Activated T-helper 1 cell treated with anti-CD3 and anti-CD28 coated beads, Interleukin-12 subunit alpha, Interleukin-12 subunit beta, Interleukin-2, Interleukin-4 antibody, amounts not matched to agents 30 ng/mL and 10 ng/mL and 1 ng/mL, durations not matched to agents 14 hours and 24 hours and 36 hours (primary cell): ENCODE data around the gene USP3. TPM values are rescaled to one million over a fixed set of nuclear protein-coding genes. Genes with fewer than 3 reads are reported as not detected.

Experiments used
- DNase-seq: peaks from one replicate; pipeline ENCODE4 v3.0.0; 2021; ENCODE audit warnings: low spot score
- H3K27ac Mint-ChIP-seq: one replicate; pipeline ENCODE4 v1.8.0; 2021; ENCODE audit warnings: mild to moderate bottlenecking, mixed read lengths
- H3K27me3 Mint-ChIP-seq: one replicate; pipeline ENCODE4 v1.8.0; 2022; ENCODE audit warnings: mild to moderate bottlenecking, moderate library complexity, mixed read lengths; ENCODE audit not compliant: insufficient read depth
- H3K36me3 Mint-ChIP-seq: one replicate; pipeline ENCODE4 v1.8.0; 2021; ENCODE audit warnings: low read depth, mixed read lengths
- H3K4me1 Mint-ChIP-seq: one replicate; pipeline ENCODE4 v1.8.0; 2021; ENCODE audit warnings: low read depth, mixed read lengths
- H3K4me3 Mint-ChIP-seq: one replicate; pipeline ENCODE4 v1.8.0; 2021; ENCODE audit warnings: mild to moderate bottlenecking, moderate library complexity, mixed read lengths
- H3K9me3 Mint-ChIP-seq: one replicate; pipeline ENCODE4 v1.8.0; 2021; ENCODE audit warnings: mixed read lengths
- intact Hi-C: fragments of 100-400 bp; cut with micrococcal nuclease; formaldehyde crosslinking; loops from one replicate; pipeline ENCODE4 v1.15.1; 2024
- total RNA-seq: library from RNA; stranded (reverse); gene quantifications from 2 replicates; pipeline ENCODE4 v1.2.3, GENCODE V29; 2022

Gene USP3
- total RNA-seq, result 46.9 and 58.9 TPM in 2 replicates

GRCh38 chr15:63504247-63504978 lies at the start of gene USP3:
Gene USP3, plus strand, starts transcription at chr15:63504593. Its CDS starts 147 bp downstream, at chr15:63504740.
- H3K4me3 Mint-ChIP-seq, result peak within 1 kb of the TSS; percentile 93
- intact Hi-C loops, result loop anchor here (1.0 to 10.0 kb wide), 8 partner anchors 25 to 960 kb away; partner anchors contain the start of genes CIAO2A, HERC1, RAB8B and ZNF609
- DNase-seq, result peak; percentile 91
- peaks cover 6% of the 10 kb centered on the region for H3K36me3 Mint-ChIP-seq
- no peaks in the 10 kb centered on the region for H3K27me3 Mint-ChIP-seq
- peak within 1 kb of the TSS; percentile 93 for H3K27ac Mint-ChIP-seq
- H3K4me1 Mint-ChIP-seq, result peaks cover 83% of the 10 kb centered on the region
- H3K9me3 Mint-ChIP-seq, result no peaks in the 10 kb centered on the region

- Mint-ChIP-seq H3K4me1 (peaks cover 13% of the 10 kb centered on the region), H3K4me3 (no peak overlapping the region), H3K36me3 (no peaks in the 10 kb centered on the region), H3K27me3 (peaks cover 9% of the 10 kb centered on the region), H3K9me3 (no peaks in the 10 kb centered on the region), H3K27ac (no peak overlapping the region)
- intact Hi-C loops, result no loop called here
- DNase-seq, result no peak
These were observed 48.1 kb upstream of the USP3 start for GRCh38 chr15:63456258-63456657.

GRCh38 chr15:63457379-63457778 lies 47.0 kb upstream of the USP3 start:
- H3K4me3 Mint-ChIP-seq, result no peak overlapping the region

DNA sequence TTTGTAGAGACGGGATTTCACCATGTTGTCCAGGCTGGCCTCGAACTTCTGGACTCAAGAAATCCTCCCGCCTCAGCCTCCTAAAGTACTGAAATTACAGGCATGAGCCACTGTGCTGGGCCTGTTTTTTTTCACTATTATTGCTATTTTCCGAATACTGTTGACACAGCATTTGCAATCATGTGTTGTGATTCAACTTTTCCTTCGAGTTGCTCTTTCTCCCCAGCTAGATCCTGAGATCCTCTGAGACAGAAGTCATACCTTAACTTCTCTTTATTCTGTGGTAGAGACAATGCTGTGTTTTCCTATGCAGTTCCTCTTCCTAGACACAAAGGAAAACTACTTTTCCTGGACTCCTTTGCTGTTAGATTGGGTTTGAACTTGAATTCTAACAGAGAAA lies 46.4 kb upstream of the USP3 start:
- H3K27ac Mint-ChIP-seq, result no peak overlapping the region
- no peak overlapping the region for H3K4me3 Mint-ChIP-seq
- no peak for DNase-seq
- H3K4me1 Mint-ChIP-seq, result peaks cover 11% of the 10 kb centered on the region
- no peaks in the 10 kb centered on the region for H3K36me3 Mint-ChIP-seq
- H3K9me3 Mint-ChIP-seq, result no peaks in the 10 kb centered on the region
- intact Hi-C loops, result no loop called here
- H3K27me3 Mint-ChIP-seq, result peaks cover 9% of the 10 kb centered on the region

More at GRCh38 chr15:63457379-63457778, 47.0 kb upstream of the USP3 start:
- Mint-ChIP-seq H3K9me3 (no peaks in the 10 kb centered on the region), H3K4me1 (peaks cover 17% of the 10 kb centered on the region), H3K27me3 (peaks cover 9% of the 10 kb centered on the region), H3K36me3 (no peaks in the 10 kb centered on the region), H3K27ac (no peak overlapping the region)
- DNase-seq, result no peak
- intact Hi-C loops, result no loop called here

DNA sequence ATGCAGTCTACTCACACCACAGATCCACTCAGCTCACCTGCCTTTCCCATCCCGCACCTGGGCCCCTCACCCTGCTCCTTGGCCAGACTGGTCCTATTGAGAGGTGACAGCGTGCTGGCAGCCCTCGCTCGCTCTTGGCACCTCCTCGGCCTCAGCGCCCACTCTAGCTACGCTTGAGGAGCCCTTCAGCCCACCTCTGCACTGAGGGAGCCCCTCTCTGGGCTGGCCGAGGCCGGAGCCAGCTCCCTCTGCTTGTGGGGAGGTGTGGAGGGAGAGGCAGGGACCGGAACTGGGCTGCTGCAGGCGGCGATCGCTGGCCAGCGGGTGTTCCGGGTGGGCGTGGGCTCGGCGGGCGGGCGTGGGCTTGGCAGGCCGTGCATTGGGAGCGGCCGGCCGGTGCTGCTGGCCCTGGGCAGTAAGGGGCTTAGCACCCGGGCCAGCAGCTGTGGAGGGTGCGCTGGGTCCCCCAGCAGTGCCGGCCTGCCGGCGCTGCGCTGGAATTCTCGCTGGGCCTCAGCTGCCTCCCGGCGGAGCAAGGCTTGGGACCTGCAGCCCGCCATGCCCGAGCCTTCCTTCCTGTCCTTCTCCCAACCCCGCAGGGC lies 45.5 kb upstream of the USP3 start:
- Mint-ChIP-seq H3K36me3 (no peaks in the 10 kb centered on the region), H3K4me1 (peaks cover 4% of the 10 kb centered on the region), H3K4me3 (no peak overlapping the region), H3K27me3 (peaks cover 12% of the 10 kb centered on the region), H3K27ac (no peak overlapping the region), H3K9me3 (no peaks in the 10 kb centered on the region)
- DNase-seq, result no peak
- intact Hi-C loops, result no loop called here

GRCh38 chr15:63460210-63461155 lies 43.9 kb upstream of the USP3 start:
- H3K4me3 Mint-ChIP-seq, result no peak overlapping the region
- H3K27ac Mint-ChIP-seq, result no peak overlapping the region
- no peaks in the 10 kb centered on the region for H3K9me3 Mint-ChIP-seq
- intact Hi-C loops, result loop anchor here (10.0 kb wide), 1 partner anchor 694 kb away; the partner anchor contains the start of gene SNX22
- no peaks in the 10 kb centered on the region for H3K36me3 Mint-ChIP-seq
- peaks cover 12% of the 10 kb centered on the region for H3K27me3 Mint-ChIP-seq
- peaks cover 4% of the 10 kb centered on the region for H3K4me1 Mint-ChIP-seq
- DNase-seq, result no peak

GRCh38 chr15:63461230-63461985 lies 43.0 kb upstream of the USP3 start:
- Mint-ChIP-seq H3K27ac (no peak overlapping the region), H3K27me3 (peaks cover 13% of the 10 kb centered on the region), H3K36me3 (no peaks in the 10 kb centered on the region), H3K9me3 (no peaks in the 10 kb centered on the region), H3K4me3 (no peak overlapping the region), H3K4me1 (peaks cover 5% of the 10 kb centered on the region)
- intact Hi-C loops, result loop anchor here (10.0 kb wide), 1 partner anchor 693 kb away; the partner anchor contains the start of gene SNX22
- no peak for DNase-seq

DNA sequence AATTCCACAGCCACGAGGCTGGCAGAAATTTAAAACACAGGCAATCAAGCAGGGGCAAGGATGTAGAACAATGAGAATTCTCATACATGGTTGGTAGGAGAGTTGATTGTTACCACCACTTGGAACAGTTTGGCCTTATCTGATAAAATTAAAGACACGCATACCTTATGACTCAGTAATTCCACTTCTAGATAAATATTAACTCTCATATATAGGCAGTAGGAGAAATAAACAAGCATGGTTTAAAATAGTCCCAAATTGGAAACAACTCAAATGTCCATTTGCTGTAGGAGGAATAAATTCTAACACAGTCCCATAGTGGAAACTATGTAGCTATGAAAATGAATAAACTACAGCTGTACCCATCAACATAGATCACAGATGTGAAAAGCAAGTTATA lies 42.3 kb upstream of the USP3 start:
- H3K4me1 Mint-ChIP-seq, result peaks cover 11% of the 10 kb centered on the region
- no peaks in the 10 kb centered on the region for H3K36me3 Mint-ChIP-seq
- H3K27ac Mint-ChIP-seq, result no peak overlapping the region
- H3K27me3 Mint-ChIP-seq, result peaks cover 14% of the 10 kb centered on the region
- no peak overlapping the region for H3K4me3 Mint-ChIP-seq
- intact Hi-C loops, result loop anchor here (10.0 kb wide), 1 partner anchor 693 kb away; the partner anchor contains the start of gene SNX22
- no peaks in the 10 kb centered on the region for H3K9me3 Mint-ChIP-seq
- DNase-seq, result no peak

- DNase-seq, result no peak
- intact Hi-C loops, result loop anchor here (10.0 kb wide), 1 partner anchor 692 kb away; the partner anchor contains the start of gene SNX22
- no peaks in the 10 kb centered on the region for H3K9me3 Mint-ChIP-seq
- H3K27me3 Mint-ChIP-seq, result peaks cover 14% of the 10 kb centered on the region
- H3K36me3 Mint-ChIP-seq, result no peaks in the 10 kb centered on the region
- H3K4me3 Mint-ChIP-seq, result no peak overlapping the region
- H3K4me1 Mint-ChIP-seq, result peaks cover 11% of the 10 kb centered on the region
- no peak overlapping the region for H3K27ac Mint-ChIP-seq
These were observed 41.4 kb upstream of the USP3 start for GRCh38 chr15:63463036-63463435.

DNA sequence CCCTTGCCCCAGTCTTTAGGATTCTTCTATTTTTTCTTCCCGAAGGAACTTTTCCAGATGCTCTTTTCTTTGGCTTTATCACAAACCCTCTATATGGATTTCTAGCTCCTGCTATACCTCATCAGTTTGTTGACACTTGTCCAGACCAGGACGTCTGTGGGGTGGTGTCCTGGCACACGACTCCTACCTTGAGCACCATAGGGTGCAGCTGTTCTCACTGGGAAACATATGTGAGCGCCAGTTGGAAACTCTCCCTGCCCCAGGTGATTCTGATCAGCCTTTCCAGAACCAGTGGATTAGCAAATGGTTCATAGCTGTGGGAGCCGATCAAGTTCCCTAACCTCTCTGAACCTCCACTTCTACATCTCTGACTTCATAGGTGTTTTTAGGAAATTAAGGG lies 40.6 kb upstream of the USP3 start:
- Mint-ChIP-seq H3K9me3 (no peaks in the 10 kb centered on the region), H3K4me1 (peaks cover 11% of the 10 kb centered on the region), H3K36me3 (no peaks in the 10 kb centered on the region), H3K4me3 (no peak overlapping the region), H3K27me3 (peaks cover 14% of the 10 kb centered on the region), H3K27ac (no peak overlapping the region)
- no peak for DNase-seq
- intact Hi-C loops, result loop anchor here (10.0 kb wide), 1 partner anchor 691 kb away; the partner anchor contains the start of gene SNX22

GRCh38 chr15:63465104-63465503 lies 39.3 kb upstream of the USP3 start:
- Mint-ChIP-seq H3K9me3 (no peaks in the 10 kb centered on the region), H3K36me3 (no peaks in the 10 kb centered on the region), H3K4me1 (peaks cover 20% of the 10 kb centered on the region), H3K27me3 (peaks cover 14% of the 10 kb centered on the region), H3K27ac (no peak overlapping the region), H3K4me3 (no peak overlapping the region)
- intact Hi-C loops, result loop anchor here (5.0 to 10.0 kb wide), 2 partner anchors 97 to 690 kb away; partner anchors contain the start of gene SNX22
- DNase-seq, result no peak
